SU-DHL-6 (cell line): ENCODE data around the gene SUN1.

Experiments
- H2AFZ ChIP-seq: fragments of 200-600 bp; sonication (generic); 2 replicates; pipeline ENCODE4 v1.6.1; 2014; ENCODE audit warnings: low read depth, mild to moderate bottlenecking, moderate library complexity, mixed read lengths, antibody characterized with exemption, low read length; ENCODE audit not compliant: severe bottlenecking
- H3F3A ChIP-seq: fragments of 200-600 bp; shearing (Covaris generic); 2 replicates; pipeline ENCODE4 v1.6.0; 2016; ENCODE audit warnings: antibody characterized with exemption, mild to moderate bottlenecking; ENCODE audit not compliant: insufficient read depth
- H3K27ac ChIP-seq: fragments of 200-600 bp; sonication (generic); 2 replicates; pipeline ENCODE4 v1.5.1; 2016; ENCODE audit warnings: low read depth, mild to moderate bottlenecking, low read length, moderate library complexity, mixed read lengths
- H3K27me3 ChIP-seq: fragments of 200-600 bp; sonication (generic), shearing (Covaris generic); 2 replicates; pipeline ENCODE4 v1.6.0; 2014; ENCODE audit warnings: mild to moderate bottlenecking, low read length
- H3K36me3 ChIP-seq: fragments of 200-600 bp; sonication (generic); 2 replicates; pipeline ENCODE4 v1.6.1; 2014; ENCODE audit warnings: mild to moderate bottlenecking, low read length, mixed read lengths
- H3K4me2 ChIP-seq: fragments of 300-600, 200-600 bp; shearing (Covaris generic), sonication (generic); 2 replicates; pipeline ENCODE4 v1.6.0; 2014; ENCODE audit warnings: low read length, low read depth, mild to moderate bottlenecking; ENCODE audit not compliant: poor library complexity, severe bottlenecking
- H3K4me3 ChIP-seq: fragments of 200-600 bp; sonication (generic); 2 replicates; pipeline ENCODE4 v1.5.1; 2014; ENCODE audit warnings: antibody characterized with exemption, low read length, mild to moderate bottlenecking, mixed read lengths; ENCODE audit not compliant: insufficient read depth, poor library complexity, severe bottlenecking
- H3K79me2 ChIP-seq: fragments of 200-600 bp; sonication (generic); 2 replicates; pipeline ENCODE4 v1.6.1; 2014; ENCODE audit warnings: mild to moderate bottlenecking, low read length, moderate library complexity; ENCODE audit not compliant: insufficient read depth
- H3K9ac ChIP-seq: fragments of 200-600 bp; sonication (generic); 2 replicates; pipeline ENCODE4 v1.7.0; 2014; ENCODE audit warnings: mild to moderate bottlenecking, low read length
- H3K9me2 ChIP-seq: fragments of 200-600 bp; sonication (generic); replicated peaks from 2 replicates; pipeline ENCODE4 v1.6.1; 2014; ENCODE audit warnings: low read length; ENCODE audit not compliant: insufficient read depth
- H3K9me3 ChIP-seq: fragments of 200-600 bp; sonication (generic); 2 replicates; pipeline ENCODE4 v1.6.1; 2014; ENCODE audit warnings: low read length, mixed read lengths; ENCODE audit not compliant: insufficient read depth
- H4K20me1 ChIP-seq: fragments of 200-600 bp; sonication (generic); 2 replicates; pipeline ENCODE4 v1.6.1; 2014; ENCODE audit warnings: low read depth, mild to moderate bottlenecking, antibody characterized with exemption, low read length, moderate library complexity, mixed read lengths
- CTCF ChIP-seq: fragments of 200-600 bp; sonication (generic); IDR thresholded peaks from one replicate; pipeline ENCODE4 v1.5.1; 2017; ENCODE audit warnings: antibody characterized with exemption, mild to moderate bottlenecking, low read length, moderate library complexity; ENCODE audit not compliant: insufficient read depth, poor library complexity, severe bottlenecking
- EZH2phosphoT487 ChIP-seq: fragments of 200-600 bp; sonication (generic), shearing (Covaris generic); conservative IDR thresholded peaks from 2 replicates; pipeline ENCODE4 v1.6.1; 2018; ENCODE audit warnings: mild to moderate bottlenecking, antibody characterized with exemption, low read length, moderate library complexity, mixed read lengths

The SUN1 gene

DNA sequence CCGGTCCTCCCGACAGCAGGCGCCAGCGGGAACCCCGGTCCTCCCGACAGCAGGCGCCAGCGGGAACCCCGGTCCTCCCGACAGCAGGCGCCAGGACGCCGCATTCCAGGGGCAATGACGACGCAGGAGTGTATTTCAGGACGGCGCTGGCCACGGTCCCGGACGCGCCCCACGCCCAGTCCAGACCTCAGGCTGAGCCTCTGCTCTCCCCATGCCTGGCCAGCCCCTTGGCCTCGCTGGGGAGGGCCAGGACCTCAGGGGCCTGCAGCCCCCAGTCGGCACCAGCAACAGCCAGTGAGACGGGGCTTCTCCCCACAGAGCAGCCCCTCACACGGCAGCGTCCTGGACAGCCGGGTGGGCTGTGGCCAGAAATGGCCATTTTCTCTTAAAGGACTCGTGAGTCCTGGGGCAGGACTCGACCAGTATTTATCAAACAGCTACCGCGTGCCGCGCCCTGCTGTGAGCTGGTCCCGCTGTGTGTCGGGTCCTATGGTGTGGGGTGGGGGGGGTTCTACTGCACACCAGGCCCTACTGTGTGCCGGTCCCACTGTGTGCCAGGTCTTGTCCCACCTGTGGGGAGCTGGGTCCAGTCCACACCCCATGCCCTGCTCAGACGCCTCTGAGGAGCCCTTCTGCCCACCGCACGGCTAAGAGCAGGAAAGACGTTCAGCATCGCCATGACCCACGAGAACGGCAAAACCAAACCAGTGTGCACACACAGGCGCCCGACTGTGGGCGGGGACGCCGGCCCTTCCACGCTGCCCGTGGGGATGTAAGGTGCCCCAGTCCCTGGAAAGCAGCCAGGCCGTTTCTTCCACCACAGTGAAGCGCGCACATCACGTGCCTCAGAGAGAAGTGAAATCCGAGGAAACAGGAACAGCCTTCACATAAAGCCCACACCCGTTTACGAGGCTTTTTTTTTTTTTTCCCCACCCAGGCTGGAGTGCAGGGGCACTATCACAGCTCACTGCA lies 77.4 kb downstream of the SUN1 start:
- no peak overlapping the region for H2AFZ ChIP-seq

DNA sequence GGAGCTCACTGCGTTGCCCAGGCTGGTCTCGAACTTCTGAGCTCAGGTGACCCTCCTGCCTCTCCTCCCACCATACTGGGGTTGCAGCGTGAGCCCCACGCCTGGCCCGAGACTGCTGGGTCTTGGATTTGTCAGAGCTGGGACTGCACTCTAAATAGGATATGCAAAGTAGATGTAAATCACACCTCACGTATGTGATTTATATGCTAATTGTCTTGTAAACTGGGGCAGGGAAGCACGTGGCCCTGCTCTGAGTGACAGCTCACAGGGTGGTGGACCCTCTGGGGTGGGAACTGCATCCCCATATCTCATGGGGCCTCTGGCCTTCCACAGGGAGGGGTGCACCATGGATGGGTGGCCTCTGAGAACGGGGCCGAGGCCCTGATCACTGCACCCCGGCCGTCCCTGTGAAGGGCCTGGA lies 78.2 kb downstream of the SUN1 start:
- Histone ChIP-seq H3K9ac (no peak overlapping the region), H3K9me2 (no peaks in the 10 kb centered on the region), H3K27me3 (no peaks in the 10 kb centered on the region), H3K27ac (no peak overlapping the region), H3K79me2 (no peaks in the 10 kb centered on the region), H3K9me3 (no peaks in the 10 kb centered on the region), H3K4me2 (no peak overlapping the region), H3F3A (no peaks in the 10 kb centered on the region), H4K20me1 (no peaks in the 10 kb centered on the region), H3K4me3 (no peak overlapping the region), H2AFZ (no peak overlapping the region), H3K36me3 (no peaks in the 10 kb centered on the region)
- TF ChIP-seq CTCF (no peak), EZH2phosphoT487 (no peak)

More for the DNA sequence above, 77.4 kb downstream of the SUN1 start:
- Histone ChIP-seq H3K27me3 (no peaks in the 10 kb centered on the region), H3K9ac (no peak overlapping the region), H3K9me3 (no peaks in the 10 kb centered on the region), H3K4me2 (peak overlapping the region; percentile 8), H3K4me3 (no peak overlapping the region), H3K27ac (no peak overlapping the region), H3K79me2 (no peaks in the 10 kb centered on the region), H3K9me2 (no peaks in the 10 kb centered on the region), H3F3A (no peaks in the 10 kb centered on the region), H3K36me3 (no peaks in the 10 kb centered on the region), H4K20me1 (no peaks in the 10 kb centered on the region)
- TF ChIP-seq EZH2phosphoT487, result no peak
- TF ChIP-seq CTCF, result no peak

- no peak overlapping the region for H3K4me2 ChIP-seq
Measured at GRCh38 chr7:910931-911431, 78.7 kb downstream of the SUN1 start.

More at GRCh38 chr7:910931-911431, 78.7 kb downstream of the SUN1 start:
- no peak overlapping the region for H3K27ac ChIP-seq
- no peaks in the 10 kb centered on the region for H3F3A ChIP-seq
- no peak overlapping the region for H3K4me3 ChIP-seq
- no peaks in the 10 kb centered on the region for H3K36me3 ChIP-seq
- H3K9me3 ChIP-seq, result no peaks in the 10 kb centered on the region
- no peak overlapping the region for H2AFZ ChIP-seq
- TF ChIP-seq CTCF, result no peak
- TF ChIP-seq EZH2phosphoT487, result no peak
- H3K9ac ChIP-seq, result no peak overlapping the region
- no peaks in the 10 kb centered on the region for H3K9me2 ChIP-seq
- no peaks in the 10 kb centered on the region for H3K27me3 ChIP-seq
- H4K20me1 ChIP-seq, result no peaks in the 10 kb centered on the region
- no peaks in the 10 kb centered on the region for H3K79me2 ChIP-seq
